ENCODE measurements around the gene MKRN2OS. TPM values are rescaled to one million over a fixed set of nuclear protein-coding genes. Genes with fewer than 3 reads are reported as not detected.

MKRN2OS gene
- polyA plus RNA-seq, 1 donor (not counting 4 experiments of a cell fraction or from before 2014, with no cell fraction given) = 4.0 TPM

DNA sequence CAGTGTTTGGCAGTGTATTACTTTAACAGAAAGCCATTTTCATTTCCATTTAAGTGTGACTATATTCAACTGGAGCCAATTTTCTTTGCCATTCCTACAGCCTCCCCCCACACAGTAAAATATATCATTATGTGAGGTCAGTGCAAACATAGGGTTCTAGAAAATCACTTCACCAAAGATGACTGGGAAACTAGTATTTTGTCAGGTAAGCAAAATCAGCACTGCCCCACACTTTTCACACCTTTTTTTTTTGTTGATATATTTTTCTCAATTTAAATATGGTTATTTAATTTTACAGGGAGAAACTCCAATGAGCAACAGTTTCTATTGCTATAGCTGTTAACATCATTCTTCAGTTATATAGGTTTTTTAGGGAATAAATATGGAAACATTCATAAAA is 29.7 kb downstream of the MKRN2OS start:
- no peak for FAIRE-seq

DNA sequence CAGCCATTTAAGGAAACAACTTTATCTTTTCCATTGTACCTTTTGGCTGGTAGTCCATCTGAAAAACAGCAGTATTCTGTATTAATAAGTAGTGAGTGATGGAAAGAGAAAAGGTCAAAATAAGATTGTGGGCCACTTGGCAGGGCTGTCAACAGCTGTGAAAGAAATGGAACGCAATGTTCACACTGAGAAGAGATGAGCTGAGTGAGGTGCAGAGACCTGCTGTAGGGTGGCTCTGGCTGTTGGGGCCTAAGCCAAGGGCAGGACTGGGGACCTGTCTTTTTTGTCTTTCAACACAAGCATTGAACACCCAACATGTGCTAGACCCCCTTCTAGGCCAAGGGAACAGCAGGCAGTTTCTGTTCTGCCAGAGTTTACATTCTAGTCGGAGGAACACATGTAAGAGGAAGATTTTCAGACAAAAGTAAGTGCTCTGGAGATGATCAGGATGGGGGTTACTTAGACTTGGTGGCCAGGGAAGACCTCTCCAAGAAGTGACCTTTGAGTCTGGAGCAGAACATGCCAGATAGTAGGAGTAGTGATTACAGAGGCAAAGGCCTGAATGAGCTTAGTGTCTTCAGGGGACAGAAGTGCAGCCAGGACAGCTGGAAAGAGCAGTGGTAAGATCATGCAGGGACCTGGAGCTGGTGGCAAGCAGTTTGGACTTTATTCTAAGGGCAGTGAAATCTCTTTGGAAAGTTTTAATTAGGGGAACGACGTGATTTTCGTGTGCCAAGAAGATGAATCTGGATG is 31.4 kb downstream of the MKRN2OS start:
- Histone ChIP-seq H3K9me3 (ENCODE audit: control insufficient read depth, low read depth, low read length) (no peaks in the 10 kb centered on the region), H3K9me1 (ENCODE audit: control insufficient read depth, extremely low read depth, insufficient read depth, low read length) (peaks cover 4% of the 10 kb centered on the region), H3K4me3 (ENCODE audit: control insufficient read depth in 2 of 3, extremely low read depth in 1 of 3, insufficient read depth in 2 of 3, low read depth in 1 of 3, low read length in 3 of 3) (no peak overlapping the region), H4K20me1 (ENCODE audit: control insufficient read depth, extremely low read depth, insufficient read depth, low read length) (no peaks in the 10 kb centered on the region), H3K4me1 (ENCODE audit: control insufficient read depth, extremely low read depth, insufficient read depth, low read length) (peaks cover 2% of the 10 kb centered on the region), H3K27ac (ENCODE audit: control insufficient read depth, insufficient read depth, low read length) (no peak overlapping the region), H3K4me2 (ENCODE audit: control insufficient read depth, extremely low read depth, insufficient read depth, low read depth, low read length) (no peak overlapping the region), H3K79me2 (ENCODE audit: control insufficient read depth, insufficient read depth, low read length) (no peaks in the 10 kb centered on the region), H2AFZ (ENCODE audit: control insufficient read depth, low read length) (no peak overlapping the region), H3K36me3 (ENCODE audit: control insufficient read depth in 2 of 2, extremely low read depth in 1 of 2, insufficient read depth in 2 of 2, low read length in 2 of 2) (peaks cover 2 to 9% of the 10 kb centered on the region in 2 experiments), H3K27me3 (ENCODE audit: control insufficient read depth, extremely low read depth, insufficient read depth, low read length) (no peaks in the 10 kb centered on the region), H3K9ac (ENCODE audit: control insufficient read depth, extremely low read depth, insufficient read depth, low read length) (no peak overlapping the region)
- no peak for DNase-seq (ENCODE audit: low read depth, low spot score)
- TF ChIP-seq CTCF (optimal IDR thresholded peaks at IDR 0.05 in 1 of 3, IDR thresholded peaks at IDR 0.05 in 1 of 3, conservative IDR thresholded peaks at IDR 0.05 in 1 of 3; ENCODE audit: extremely low read depth in 1 of 3, insufficient read depth in 2 of 3, low read length in 3 of 3) (no peak), EZH2 (IDR thresholded peaks at IDR 0.05; ENCODE audit: low read length) (no peak)
- FAIRE-seq = no peak
- dilution Hi-C loops (cut with MboI; ENCODE audit: extremely low pct_ligation_motif_present, low sequenced_read_pairs) = no loop called here

More for the DNA sequence above, 29.7 kb downstream of the MKRN2OS start:
- Histone ChIP-seq H3K4me1 (ENCODE audit: control insufficient read depth, extremely low read depth, insufficient read depth, low read length) (no peaks in the 10 kb centered on the region), H3K4me3 (ENCODE audit: control insufficient read depth in 2 of 3, extremely low read depth in 1 of 3, insufficient read depth in 2 of 3, low read depth in 1 of 3, low read length in 3 of 3) (no peak overlapping the region), H3K9me3 (ENCODE audit: control insufficient read depth, low read depth, low read length) (no peaks in the 10 kb centered on the region), H3K79me2 (ENCODE audit: control insufficient read depth, insufficient read depth, low read length) (no peaks in the 10 kb centered on the region), H3K9me1 (ENCODE audit: control insufficient read depth, extremely low read depth, insufficient read depth, low read length) (no peaks in the 10 kb centered on the region), H3K9ac (ENCODE audit: control insufficient read depth, extremely low read depth, insufficient read depth, low read length) (no peak overlapping the region), H2AFZ (ENCODE audit: control insufficient read depth, low read length) (no peak overlapping the region), H4K20me1 (ENCODE audit: control insufficient read depth, extremely low read depth, insufficient read depth, low read length) (no peaks in the 10 kb centered on the region), H3K27me3 (ENCODE audit: control insufficient read depth, extremely low read depth, insufficient read depth, low read length) (no peaks in the 10 kb centered on the region), H3K36me3 (ENCODE audit: control insufficient read depth in 2 of 2, extremely low read depth in 1 of 2, insufficient read depth in 2 of 2, low read length in 2 of 2) (peaks cover 2 to 3% of the 10 kb centered on the region in 2 experiments), H3K27ac (ENCODE audit: control insufficient read depth, insufficient read depth, low read length) (no peak overlapping the region), H3K4me2 (ENCODE audit: control insufficient read depth, extremely low read depth, insufficient read depth, low read depth, low read length) (no peak overlapping the region)
- DNase-seq (ENCODE audit: low read depth, low spot score) = no peak
- dilution Hi-C loops (cut with MboI; ENCODE audit: extremely low pct_ligation_motif_present, low sequenced_read_pairs) = no loop called here
- TF ChIP-seq CTCF (optimal IDR thresholded peaks at IDR 0.05 in 1 of 3, IDR thresholded peaks at IDR 0.05 in 1 of 3, conservative IDR thresholded peaks at IDR 0.05 in 1 of 3; ENCODE audit: extremely low read depth in 1 of 3, insufficient read depth in 2 of 3, low read length in 3 of 3) (no peak), EZH2 (IDR thresholded peaks at IDR 0.05; ENCODE audit: low read length) (no peak)
